AG10803 (cell line): Measurements from ENCODE around the gene CD80.

Experiments used
- DNase-seq: peaks from one replicate; pipeline ENCODE4 v3.0.0; 2010; ENCODE audit warnings: low read depth
- H3K4me3 ChIP-seq: 2 replicates; pipeline ENCODE4 v1.5.1; 2011; ENCODE audit warnings: mild to moderate bottlenecking, low read length, control low read depth
- TF ChIP-seq, protein P1 (sequence below): conservative IDR thresholded peaks from 2 replicates; pipeline ENCODE4 v1.5.1; 2011; ENCODE audit warnings: mild to moderate bottlenecking, low read length, control low read depth, inconsistent platforms

The CD80 gene

DNA sequence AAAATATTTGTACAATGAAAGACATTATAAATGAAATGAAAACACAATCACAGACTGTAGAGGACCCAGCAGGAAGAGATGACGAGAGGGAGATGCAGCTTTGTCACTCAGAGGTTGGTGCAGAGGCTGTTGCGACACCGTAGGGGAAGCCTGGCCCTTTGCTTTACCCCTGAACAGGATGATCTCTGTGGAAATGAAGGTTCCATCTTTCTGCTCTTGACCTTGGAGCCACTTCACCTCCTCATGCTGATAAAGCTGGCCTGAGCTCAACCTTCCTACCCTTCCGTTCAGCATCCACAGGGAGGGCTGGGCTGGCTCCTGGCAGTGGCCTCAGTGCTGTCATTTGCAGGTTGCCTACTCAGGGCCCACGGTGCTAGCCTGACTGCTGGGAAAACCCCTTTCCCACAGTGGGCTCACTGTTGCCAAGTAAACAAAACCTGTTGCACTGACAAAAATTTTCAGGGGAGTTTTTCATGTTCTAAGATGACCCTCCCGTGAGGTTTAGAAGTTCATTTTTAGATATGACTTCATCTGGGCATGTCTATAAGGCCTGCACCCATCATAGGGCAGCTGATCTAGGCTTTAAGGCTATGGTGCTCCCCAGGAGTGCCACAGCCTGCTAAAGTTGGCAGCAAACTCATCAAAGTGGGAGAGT lies 3.0 kb upstream of the CD80 start:
- H3K4me3 ChIP-seq = no peak overlapping the region
- no peak for DNase-seq
- TF ChIP-seq, protein P1, sequence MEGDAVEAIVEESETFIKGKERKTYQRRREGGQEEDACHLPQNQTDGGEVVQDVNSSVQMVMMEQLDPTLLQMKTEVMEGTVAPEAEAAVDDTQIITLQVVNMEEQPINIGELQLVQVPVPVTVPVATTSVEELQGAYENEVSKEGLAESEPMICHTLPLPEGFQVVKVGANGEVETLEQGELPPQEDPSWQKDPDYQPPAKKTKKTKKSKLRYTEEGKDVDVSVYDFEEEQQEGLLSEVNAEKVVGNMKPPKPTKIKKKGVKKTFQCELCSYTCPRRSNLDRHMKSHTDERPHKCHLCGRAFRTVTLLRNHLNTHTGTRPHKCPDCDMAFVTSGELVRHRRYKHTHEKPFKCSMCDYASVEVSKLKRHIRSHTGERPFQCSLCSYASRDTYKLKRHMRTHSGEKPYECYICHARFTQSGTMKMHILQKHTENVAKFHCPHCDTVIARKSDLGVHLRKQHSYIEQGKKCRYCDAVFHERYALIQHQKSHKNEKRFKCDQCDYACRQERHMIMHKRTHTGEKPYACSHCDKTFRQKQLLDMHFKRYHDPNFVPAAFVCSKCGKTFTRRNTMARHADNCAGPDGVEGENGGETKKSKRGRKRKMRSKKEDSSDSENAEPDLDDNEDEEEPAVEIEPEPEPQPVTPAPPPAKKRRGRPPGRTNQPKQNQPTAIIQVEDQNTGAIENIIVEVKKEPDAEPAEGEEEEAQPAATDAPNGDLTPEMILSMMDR = no peak

DNA sequence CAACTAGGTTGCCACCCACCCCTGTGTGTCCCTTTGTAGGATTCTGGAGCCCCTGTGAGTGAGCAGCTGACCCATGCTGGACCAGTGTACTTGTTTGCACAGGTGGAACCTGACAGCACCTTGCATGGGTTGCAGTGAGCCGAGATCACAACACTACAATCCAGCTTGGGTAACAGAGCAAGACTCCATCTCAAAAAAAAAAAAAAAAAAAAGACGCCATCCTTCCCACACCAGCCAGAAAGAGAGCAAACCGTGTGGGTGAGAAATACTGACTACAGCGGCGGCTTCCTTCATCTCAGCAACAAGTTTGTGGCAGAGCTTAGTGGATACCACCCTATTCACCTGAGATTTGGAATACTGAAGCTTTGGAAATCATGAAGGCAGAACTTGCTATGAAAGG lies 746 bp upstream of the CD80 start:
- TF ChIP-seq, protein P1 = no peak
- no peak overlapping the region for H3K4me3 ChIP-seq
- no peak for DNase-seq

DNA sequence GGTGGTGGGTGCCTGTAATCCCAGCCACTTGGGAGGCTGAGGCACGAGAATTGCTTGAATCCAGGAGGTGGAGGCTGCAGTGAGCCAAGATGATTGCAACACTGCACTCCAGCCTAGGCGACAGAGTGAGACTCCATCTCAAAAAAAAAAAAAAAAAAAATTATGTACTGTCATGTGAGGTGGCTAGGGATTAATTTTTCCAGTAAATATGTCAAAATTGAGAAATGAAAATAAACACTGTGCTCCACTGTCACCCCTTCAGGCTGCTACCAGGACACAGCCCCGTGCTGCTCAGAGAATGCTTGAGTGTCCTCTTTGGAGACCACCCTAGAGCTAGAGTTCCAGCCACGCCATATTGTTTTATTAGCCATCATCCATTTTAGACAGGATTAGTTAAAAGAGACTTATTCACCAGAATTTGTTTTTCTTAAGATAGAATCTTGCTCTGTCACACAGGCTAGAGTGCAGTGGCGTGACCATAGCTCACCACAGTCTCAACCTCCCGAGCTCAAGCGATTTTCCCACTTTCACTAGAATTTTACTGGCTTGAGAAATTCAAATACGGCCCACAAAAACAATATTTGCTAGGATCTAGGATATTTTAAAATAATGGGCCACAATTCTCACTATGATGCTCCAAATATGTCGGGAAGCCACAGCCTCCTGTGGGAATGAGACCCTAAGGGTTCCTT lies 642 bp downstream of the CD80 start:
- no peak for DNase-seq
- no peak overlapping the region for H3K4me3 ChIP-seq
- TF ChIP-seq, protein P1 = no peak

DNA sequence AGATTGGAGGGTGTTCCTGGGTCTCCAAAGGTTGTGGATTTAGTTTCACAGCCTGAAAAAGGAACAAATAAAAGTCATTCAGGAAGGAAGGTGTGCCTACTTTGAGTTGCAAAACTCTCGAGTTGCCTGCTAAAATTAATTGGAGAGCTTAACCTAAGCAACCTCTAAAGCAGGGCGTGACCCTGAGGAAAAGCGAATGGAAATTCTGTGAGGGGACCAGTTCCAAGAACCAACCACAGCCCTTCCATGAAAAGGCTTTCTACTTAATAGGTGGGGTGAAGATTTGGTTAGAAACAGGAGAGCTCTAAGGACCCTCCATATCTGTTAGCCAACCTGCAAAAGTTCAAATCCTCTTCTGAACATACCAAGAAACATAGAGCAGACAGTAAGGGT lies 1.5 kb downstream of the CD80 start:
- DNase-seq = no peak
- TF ChIP-seq, protein P1 = no peak
- no peak overlapping the region for H3K4me3 ChIP-seq

DNA sequence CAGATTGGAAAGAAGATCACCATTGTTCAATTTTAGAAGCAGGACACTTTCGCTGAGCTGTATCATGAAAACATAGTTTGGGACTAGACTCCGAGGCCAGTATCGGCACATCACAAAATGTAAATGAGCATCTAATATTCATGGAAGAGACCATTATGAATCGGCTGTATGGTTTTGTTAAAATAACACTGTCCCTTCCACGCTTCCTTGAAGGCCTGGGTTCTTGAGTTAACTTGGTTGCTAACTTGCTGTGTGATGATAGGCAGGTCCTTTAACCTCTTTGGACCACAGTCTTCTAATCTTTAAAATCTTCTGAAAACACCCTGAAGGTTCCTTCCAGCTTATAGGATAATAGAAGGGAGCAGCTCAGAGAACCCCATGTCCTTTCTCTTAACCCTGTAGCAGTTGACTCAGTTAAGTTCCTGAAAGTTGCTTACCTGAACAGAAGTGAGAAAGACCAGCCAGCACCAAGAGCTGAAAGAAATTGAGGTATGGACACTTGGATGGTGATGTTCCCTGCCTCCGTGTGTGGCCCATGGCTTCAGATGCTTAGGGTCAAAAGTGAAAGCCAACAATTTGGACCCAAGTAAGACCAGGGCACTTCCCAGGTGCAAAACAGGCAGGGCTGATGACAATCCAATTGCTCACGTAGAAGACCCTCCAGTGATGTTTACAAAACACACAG lies 2.1 kb downstream of the CD80 start:
- no peak for DNase-seq
- TF ChIP-seq, protein P1 = no peak
- H3K4me3 ChIP-seq = no peak overlapping the region

DNA sequence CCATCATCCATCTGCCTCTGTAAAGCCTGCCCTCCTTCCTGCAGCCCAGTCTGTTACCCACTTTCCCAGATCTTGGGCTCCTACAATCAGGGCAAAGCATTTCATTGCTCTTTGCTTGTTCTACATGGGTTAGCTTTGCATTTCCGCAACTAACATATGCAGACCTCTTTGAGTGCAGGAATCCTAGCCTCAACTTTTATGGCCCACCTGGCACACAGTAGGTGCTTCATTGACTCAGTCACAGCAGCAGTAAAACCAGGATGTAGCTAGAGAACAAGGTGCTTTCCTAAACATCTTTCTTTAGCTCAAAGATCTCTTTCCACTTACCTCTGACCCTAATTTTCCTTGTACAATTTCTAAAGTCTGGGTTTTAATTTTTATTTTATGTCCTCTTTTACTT lies 3.5 kb downstream of the CD80 start:
- DNase-seq = no peak
- no peak overlapping the region for H3K4me3 ChIP-seq
- TF ChIP-seq, protein P1 = no peak
